Stimulated activated CD8-positive, alpha-beta memory T cell treated with anti-CD3 and anti-CD28 coated beads, Interleukin-4, amount 100 ng/mL, for 48 hours (primary cell): Measurements from ENCODE around the gene OR10A3.
"Not testable (repeated sequence)": the region's sequence is repeated elsewhere in the genome, so short reads cannot be mapped to it uniquely, and the experiment has no call there.

Source experiments
- DNase-seq: peaks from one replicate; pipeline ENCODE4 v3.0.0-alpha.2; 2020

OR10A3 gene, protein sequence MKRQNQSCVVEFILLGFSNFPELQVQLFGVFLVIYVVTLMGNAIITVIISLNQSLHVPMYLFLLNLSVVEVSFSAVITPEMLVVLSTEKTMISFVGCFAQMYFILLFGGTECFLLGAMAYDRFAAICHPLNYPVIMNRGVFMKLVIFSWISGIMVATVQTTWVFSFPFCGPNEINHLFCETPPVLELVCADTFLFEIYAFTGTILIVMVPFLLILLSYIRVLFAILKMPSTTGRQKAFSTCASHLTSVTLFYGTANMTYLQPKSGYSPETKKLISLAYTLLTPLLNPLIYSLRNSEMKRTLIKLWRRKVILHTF

DNA sequence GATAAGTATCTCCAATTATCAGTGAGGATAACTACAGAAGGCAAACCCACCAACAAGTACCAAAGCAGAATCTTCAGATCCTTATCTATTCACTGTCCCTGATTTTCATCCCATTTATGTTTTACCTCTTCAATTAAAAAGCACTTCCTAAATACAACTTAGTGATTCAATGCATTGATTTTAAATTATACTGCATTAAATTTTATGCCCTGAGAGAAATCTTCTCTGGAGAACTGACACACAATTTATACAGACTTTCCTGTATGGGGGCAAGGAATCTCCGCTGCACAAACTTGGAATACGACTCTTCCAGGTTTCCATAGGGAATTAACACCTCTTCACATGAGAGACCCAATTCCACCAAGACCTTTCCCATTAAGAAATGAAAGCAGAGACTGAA, at the start of gene OR10A3:
Gene OR10A3 (minus strand): TSS at position 101 of the 400 bp plus-strand sequence. CDS start 2,188 bp downstream, outside the sequence.
- no peak for DNase-seq

DNA sequence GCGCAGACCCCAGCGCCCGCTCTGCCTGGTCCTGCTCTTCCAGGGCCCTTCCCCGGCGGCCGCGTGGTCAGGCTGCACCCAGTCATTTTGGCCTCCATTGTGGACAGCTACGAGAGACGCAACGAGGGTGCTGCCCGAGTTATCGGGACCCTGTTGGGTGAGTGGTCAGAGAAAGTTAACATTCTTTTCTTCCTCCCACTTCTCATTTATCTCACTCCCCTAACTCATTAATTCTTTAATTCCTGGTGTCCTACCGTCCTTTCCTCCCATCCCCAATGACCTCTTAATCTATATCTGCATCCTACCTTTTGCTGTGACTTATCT, 46.0 kb upstream of the OR10A3 start:
- not testable (repeated sequence) for DNase-seq

DNA sequence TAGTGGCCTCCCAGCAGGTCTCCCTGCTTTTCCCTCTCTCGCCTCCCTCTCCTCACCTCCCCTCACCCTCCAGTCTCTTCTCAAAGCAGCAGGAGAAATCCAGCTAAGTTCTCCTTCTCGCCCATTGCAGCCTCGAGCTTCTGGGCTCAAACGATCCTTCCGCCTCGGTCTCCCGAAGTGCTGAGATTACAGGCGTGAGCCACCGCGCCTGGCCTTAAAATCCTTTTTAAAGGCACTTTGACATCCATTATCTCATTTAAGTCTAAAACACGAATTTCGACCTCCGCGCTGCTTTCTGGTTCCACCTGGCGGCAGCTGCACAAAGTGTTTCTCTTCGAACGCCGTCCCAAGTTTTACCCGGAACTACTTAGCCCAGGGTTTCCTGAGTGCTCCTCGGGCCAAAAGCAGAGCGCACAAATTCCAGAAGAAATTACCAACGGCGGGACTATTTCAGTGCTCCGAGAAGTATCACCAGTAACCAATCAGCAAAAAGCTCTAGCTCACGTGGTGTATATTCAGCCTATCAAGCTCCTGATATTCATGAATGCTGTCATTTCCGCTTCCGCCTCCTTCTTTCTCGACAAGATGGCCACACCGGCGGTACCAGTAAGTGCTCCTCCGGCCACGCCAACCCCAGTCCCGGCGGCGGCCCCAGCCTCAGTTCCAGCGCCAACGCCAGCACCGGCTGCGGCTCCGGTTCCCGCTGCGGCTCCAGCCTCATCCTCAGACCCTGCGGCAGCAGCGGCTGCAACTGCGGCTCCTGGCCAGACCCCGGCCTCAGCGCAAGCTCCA, 45.5 kb upstream of the OR10A3 start, which contains the start of gene EIF3F:
Gene EIF3F (plus strand): TSS at position 570 of the 792 bp plus-strand sequence. CDS start 16 bp downstream, at position 586.
- peak; percentile 87 for DNase-seq

DNA sequence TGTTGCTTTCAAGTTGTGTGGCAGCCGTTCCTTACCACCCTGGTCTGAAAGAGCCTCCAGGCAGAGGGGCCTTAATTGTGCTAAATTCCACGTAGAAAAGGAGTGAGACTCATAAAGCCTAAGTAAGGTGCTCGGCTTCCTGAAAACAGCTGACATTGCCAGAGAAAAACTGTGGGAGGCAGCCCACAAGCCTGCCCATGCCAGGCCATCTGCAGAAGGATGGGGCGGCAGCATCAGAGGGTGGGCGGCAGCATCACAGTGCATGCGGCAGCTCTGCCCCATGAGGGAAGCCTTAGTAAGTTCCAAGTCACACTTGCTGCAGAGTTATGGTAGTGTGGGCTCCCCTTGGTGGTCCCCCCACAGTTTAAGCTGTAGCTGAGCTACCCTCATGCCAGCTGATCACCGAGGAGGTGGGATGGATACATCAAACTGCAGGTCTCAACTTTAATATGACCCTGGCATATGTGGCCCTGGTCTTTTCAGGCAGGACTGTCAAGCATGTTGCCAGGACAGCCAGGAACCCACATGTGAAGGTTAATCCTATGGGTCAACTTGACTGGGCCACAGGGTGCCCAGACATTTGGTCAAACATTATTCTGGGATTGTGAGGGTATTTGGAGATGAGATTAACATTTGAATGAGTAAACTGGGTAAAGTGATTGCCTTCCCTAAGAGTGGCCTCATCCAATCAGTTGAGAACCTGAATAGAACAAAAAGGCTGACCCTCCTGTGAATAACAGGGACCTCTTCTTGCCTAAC, 42.5 kb upstream of the OR10A3 start:
- no peak for DNase-seq

DNA sequence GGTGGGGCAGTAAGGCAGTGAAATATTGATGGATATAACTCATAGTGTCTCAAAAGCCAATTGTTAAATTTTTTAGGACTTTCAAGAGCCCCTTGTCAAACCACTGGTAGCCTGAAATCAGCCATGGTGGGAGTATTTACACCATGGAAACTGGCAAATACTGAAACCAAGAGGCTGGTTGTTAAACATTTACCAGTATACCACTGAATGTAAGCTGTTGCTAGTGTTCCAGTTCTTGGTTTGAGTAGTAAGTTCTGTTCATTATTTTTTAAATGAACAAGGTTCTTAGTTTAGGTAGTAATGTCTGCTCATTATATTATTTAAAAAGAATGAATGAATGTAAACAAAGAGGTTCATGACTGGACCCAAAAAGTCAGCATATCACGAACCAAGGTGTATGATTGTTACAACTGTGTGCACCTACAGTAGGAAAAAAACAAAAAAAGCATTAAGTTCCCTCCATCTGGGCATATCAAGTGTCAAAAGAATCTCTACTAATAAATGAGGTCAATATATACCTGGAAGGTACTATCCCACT, 41.1 kb upstream of the OR10A3 start:
- no peak for DNase-seq

DNA sequence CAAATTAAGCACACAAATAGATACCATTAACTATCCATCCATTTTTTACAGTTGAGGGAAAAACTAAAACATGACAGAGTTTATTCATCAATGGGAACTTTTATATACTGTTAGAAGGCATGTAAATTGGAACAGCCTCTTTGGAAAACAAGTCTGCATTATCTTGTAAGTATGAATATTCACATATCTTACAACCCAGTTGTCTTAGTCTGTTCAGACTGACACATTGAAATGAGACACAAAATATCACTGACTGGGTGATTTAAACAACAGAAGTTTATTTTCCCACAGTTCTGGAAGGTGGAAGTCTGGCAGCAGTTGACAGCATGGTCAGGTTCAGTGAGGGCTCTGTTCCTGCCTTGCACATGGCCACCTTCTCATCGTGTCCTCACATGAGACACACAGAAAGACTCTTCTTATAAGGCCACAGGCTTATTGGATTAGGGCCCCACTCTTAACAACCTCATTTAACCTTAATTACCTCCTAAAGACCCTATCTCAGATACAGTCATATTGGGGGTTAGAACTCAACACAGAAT, 40.2 kb upstream of the OR10A3 start:
- DNase-seq, result no peak

DNA sequence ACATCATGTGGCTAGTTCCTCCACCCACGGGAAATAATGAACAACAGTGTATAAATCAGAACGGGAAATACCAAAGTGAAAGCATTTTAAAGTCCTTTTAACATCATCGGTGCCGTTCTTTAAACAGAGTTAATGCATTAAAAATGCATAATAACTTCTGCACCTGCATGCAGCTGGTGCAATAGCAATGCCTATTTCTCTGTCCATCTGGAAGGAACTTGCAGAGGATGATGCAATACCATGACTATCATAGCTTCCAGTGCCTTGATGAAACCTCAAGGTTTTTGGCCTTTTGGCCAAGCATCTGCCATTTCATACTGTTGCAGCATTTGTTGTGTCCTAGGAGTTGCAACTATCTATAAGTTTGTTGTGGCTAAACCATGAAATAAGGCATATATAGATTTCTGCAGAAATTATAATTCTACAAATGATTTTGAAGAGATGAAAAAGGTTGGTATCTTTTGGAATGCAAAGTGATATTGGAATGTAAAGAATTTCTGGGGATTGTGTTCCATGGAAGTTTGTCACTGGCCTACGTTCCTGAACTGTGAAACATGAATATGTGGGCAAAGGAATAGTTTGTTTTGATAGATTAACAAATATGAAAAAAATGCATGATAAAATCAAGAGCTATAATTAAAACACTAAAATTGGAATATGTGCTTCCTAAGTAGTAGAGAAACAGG, 35.9 kb upstream of the OR10A3 start:
- no peak for DNase-seq

DNA sequence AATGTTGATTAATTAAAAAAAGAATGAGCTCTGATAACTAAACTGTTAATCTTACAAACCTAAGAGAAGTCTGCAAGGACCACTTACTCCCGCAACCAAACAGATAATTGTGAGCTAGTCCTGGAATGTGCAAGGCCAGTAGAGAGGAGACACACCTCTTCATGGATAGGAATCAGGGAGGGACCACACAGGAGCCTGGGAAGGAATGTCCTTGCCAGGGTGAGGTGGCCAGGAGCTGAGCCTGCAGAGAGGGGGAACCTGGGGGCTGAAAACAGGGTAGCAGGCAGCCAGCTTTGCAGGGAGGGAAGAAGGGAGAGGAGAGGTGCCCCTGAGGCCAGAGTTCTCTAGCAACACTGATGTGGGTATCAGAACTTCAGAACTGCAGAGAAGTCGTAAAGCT, 33.2 kb upstream of the OR10A3 start:
- DNase-seq, result no peak

DNA sequence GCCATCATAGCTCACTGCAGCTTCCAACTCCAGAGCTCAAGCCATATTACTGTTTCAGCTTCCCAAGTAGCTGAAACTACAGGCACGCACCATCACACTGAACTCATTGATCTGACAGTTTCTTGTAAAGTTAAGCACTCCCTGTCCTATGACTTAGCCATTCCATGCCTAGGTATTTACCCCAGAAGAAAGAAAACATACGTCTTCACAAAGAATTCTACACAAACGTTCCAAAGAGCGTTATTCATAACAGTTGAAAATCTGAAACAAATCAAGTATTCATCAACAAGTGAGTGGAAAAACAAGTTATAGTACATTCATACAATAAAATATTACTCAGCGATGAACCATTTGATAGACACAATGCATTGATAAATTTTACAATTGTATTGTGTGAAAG, 31.5 kb upstream of the OR10A3 start:
- DNase-seq, result no peak

DNA sequence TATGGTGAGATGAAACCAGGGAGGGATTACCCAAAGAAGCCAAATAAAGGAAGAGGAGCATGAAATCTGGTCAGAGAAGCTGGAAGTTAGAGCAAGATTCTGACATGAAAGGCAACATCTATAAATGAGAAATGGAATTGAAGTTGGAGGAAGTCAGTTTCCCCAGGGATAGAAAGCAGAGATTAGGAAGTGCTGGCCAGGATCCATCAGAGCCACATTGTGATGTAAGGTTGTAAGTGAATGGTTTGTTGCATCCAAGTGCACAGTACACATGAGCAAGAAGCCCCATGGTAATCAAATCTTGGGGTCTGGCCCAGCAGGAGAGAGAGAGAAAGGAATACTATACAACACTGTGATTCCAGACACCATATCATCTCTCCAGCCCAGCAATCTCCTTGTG, 30.3 kb upstream of the OR10A3 start:
- DNase-seq, result no peak

DNA sequence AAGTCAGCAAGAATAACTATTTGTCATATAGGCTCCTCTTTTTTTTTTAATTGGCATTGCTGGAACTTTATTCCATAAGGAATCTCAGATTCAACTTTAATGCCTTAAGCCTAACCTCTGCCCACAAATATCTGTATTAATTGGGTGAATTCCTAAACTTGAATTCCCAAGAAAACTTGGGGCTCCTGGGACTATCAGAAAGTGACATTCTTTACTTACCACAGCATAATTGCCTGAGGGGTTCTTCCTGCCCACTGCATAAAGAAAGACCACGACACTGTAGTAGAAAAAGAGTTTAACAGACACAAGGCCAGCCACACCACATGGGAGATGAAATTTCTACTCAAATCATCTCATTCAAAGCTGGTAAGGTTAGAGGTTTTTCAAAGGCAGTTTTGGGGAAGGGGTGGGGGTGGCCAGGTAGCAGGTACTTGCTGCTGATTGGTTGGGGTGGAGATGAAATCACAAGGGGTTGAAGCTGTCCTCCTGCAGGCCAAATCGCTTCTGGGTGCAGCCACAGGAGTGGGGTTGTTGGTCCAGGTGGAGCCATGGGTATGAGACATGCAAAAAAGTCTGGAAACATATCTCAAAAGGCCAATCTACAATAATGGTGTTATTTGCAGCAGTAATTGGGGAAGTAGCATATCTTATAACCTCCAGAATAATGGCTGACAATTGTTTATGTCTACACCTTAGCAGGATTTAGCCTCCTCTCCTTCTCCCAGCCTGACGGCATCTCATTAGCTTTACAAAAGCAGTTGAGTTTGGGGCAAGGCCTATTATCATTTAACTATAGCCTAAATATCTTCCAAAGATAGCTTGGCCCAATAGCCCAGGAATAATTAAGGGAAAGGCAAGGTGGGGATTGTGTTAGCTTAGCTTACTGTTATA, 28.5 kb upstream of the OR10A3 start:
- no peak for DNase-seq

DNA sequence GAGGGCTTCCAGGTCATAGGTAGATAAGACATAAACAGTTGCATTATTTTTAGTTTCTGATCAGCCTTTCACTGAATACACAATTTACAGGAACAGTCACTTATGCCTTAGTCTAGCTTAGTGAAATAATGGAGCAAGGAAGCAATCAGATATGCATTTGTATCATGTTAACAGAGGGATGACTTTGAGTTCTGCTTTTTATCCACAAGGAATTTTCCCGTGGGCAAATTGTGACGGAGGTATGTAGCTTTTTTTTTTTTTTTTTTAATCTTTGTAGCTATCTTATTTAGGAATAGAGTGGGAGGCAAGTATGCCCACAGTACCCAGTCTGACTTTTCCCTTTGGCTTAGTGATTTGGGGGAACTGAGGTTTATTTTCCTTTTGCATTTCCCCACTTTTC, 27.2 kb upstream of the OR10A3 start:
- no peak for DNase-seq

DNA sequence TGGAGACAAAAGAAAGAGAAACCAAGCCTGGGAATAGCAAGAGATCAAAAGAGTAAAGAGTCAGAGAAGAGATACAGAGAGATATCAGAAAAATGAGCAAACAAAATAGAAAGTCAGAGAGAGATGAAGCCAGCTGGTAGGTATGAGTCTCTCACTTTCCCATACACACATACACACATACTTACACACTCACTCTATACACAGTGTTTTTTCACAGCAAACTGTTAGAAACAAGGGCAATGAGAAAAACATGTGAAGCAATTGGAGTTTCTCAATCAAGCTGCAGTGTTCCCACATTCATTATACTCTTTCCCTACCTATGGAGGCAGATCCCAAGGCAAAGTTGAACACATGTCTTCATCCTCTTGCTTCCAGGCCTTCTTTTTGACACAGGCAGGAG, 26.3 kb upstream of the OR10A3 start:
- no peak for DNase-seq

DNA sequence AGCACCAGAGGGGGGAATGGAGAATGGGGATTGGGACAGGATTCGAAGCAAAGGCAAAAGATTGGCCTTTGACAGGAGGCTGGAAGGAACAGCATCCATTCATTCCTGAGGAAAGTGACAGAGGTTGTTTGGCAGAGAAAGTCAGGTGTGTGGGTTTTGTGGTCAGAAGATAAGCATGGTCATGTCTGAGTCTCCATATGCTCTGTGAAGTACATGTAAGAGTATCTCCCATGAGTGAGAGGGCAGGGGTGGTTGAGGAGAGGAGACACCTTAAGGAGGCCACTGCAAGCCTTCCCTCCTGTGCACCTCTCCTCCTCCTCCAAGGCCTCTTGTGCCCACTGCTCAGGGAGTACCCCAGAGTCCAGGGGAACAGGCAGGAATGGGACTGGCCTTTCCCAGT, 25.6 kb upstream of the OR10A3 start:
- no peak for DNase-seq

DNA sequence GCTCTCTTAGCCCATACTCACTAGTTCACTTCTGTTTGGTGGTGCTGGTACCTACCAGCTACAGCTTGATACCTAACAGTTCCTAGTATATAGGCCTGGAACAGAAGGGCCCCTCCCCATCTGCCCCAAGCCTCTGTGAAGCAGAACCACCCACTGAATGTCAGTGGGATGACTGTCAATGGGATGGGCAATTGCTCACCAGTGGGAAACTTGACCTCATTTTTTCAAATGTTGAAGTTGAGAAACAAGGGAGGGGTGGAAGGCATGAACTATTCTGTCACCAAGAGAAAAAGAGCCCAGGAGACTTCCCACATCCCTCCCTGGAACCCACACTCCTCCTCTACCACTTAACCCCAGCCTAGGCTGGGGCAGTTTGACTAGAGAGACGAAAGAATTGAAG, 23.9 kb upstream of the OR10A3 start, which contains the start of gene NLRP10:
Gene NLRP10 (minus strand): TSS at position 62 of the 400 bp plus-strand sequence. CDS start 1,952 bp downstream, outside the sequence.
- no peak for DNase-seq

DNA sequence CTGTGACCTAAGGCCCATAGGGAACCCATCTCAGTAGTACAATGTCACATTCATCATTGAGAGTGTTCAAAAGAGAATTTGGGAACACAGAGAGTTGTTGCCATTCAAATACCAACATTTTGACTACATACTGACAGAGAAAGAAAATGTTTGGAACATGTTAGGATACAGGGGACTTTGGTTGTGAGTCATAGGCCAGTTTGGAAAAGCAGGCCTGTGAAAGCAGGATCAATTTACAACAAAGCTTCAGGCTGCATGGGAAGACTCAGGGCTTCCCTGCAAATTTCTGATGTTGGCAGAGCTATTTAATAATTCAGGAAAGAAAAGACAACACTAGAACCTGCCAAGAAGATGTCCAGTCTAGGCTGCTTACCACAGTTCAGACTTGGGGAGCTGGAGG, 23.4 kb upstream of the OR10A3 start:
- DNase-seq, result no peak

DNA sequence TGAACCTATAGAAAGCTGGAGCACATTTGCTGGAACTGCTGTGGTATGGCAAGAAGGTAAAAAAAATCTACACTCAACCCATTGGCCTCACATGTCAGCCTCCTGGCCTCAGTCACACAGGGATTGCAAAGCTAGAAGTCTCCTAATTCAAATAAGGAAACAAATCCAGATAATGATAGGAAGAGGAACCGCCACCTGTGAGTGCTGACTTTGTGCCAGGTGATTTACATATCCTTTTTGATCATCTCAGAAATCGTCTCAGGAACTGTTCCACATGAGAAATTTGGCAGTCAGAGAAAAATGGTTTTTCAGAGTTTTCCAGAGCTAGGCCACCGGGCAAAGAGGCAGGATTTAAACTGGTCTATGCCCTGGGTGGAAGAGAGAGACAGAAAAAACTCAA, 22.8 kb upstream of the OR10A3 start:
- no peak for DNase-seq

DNA sequence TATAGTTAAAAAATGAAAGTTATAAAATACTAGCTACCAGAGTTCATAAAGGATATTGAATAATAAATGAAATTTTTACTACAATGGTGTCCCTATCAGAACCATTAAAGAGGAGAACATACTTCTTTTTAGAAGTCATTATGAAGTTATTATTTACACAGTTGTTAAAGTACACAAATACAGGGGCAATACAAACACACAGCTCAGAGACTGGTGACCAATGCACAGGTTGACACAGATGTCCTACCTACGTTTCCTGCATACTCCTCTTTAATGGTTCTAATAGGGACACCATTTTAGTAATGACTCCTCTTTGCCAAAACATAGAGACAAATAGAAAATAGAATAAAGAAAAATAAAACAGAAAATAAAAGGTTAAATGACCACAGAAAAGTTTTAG, 13.7 kb upstream of the OR10A3 start:
- DNase-seq, result no peak

DNA sequence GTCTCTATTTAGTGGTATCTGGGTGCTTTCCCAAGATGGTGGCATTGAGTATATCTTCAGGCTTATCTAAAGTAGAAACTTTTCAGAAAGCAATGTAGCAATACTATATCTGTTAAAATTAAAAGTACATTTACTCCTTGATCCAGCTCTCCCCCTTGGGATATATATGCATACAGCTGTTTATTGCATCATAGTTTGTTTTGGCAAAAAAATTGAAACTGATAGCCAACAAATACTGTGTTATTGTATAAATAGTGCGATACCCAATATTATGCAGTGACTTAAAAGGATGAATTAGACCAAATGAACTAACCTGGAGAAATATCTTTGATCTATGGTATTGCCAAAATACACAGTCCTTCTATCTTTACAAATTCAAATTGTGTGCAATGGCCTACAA, 8.4 kb upstream of the OR10A3 start:
- no peak for DNase-seq

DNA sequence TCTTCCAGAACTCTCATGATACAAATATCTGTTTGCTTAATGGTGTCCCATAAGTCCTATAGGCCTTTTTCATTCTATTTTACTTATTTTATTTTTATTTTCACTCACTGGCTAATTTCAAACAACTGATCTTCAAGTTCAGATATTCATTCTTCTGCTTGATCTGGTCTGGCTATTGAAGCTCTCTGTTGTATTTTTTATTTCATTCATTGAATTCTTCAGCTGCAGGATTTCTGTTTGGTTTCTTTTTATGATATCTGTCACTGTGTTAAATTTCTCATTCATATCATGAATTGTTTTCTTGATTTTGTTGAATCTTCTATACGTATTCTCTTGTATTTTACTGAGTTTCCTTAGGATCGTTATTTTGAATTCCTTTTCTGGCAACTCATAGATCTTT, 2.6 kb upstream of the OR10A3 start:
- no peak for DNase-seq

DNA sequence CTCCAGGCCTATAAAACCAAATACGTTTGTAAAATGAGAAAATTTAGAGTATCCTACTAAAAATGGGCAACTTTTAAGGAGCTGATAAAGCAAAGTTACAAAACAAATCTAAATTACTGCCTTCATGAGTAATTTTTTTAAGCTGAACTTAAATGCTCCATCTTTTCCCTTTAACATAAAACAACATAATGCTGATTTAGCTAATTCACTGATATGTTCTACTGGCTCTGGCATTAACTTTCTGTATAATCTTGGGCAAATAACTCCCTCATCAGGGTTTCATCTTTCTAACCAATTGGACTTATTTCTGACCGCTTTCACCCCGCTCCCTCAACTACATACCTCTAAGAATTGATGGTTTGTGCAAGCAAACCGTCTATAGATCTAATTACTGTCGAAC, 362 bp downstream of the OR10A3 start:
- DNase-seq, result no peak
